ENCODE data around the gene CRKL. TPM values are rescaled to one million over a fixed set of nuclear protein-coding genes. Genes with fewer than 3 reads are reported as not detected.
"Not testable (repeated sequence)": the region's sequence is repeated elsewhere in the genome, so short reads cannot be mapped to it uniquely, and the experiment has no call there.

CRKL gene
- total and polyA plus RNA-seq, 2 donors (not counting 1 experiment from before 2014, with no cell fraction given): 17.1 to 76.7 TPM

- no peak overlapping the region for H3K4me2 ChIP-seq (replicated peaks; ENCODE audit: low read depth, low read length, poor library complexity, severe bottlenecking)
- no peak overlapping the region for H2AFZ ChIP-seq (ENCODE audit: insufficient read depth, low read depth, low read length, poor library complexity, severe bottlenecking)
- peaks cover 29 to 37% of the 10 kb centered on the region in 2 donors for H3K4me1 ChIP-seq (ENCODE audit: control insufficient read depth in 2 of 2, insufficient read depth in 2 of 2, low read length in 2 of 2)
- no peak overlapping the region for H3K27ac ChIP-seq (ENCODE audit: low read length in 2 of 2)
- TF ChIP-seq EZH2 (IDR thresholded peaks at IDR 0.05; ENCODE audit: borderline replicate concordance, insufficient read depth, low read depth, low read length, poor library complexity, severe bottlenecking): no peak
- TF ChIP-seq, protein P1, sequence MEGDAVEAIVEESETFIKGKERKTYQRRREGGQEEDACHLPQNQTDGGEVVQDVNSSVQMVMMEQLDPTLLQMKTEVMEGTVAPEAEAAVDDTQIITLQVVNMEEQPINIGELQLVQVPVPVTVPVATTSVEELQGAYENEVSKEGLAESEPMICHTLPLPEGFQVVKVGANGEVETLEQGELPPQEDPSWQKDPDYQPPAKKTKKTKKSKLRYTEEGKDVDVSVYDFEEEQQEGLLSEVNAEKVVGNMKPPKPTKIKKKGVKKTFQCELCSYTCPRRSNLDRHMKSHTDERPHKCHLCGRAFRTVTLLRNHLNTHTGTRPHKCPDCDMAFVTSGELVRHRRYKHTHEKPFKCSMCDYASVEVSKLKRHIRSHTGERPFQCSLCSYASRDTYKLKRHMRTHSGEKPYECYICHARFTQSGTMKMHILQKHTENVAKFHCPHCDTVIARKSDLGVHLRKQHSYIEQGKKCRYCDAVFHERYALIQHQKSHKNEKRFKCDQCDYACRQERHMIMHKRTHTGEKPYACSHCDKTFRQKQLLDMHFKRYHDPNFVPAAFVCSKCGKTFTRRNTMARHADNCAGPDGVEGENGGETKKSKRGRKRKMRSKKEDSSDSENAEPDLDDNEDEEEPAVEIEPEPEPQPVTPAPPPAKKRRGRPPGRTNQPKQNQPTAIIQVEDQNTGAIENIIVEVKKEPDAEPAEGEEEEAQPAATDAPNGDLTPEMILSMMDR (IDR thresholded peaks at IDR 0.05): no peak
- CTCF ChIA-PET: interaction anchor here (0.7 kb wide), 1 partner anchor 1883 kb away, joined by 4 read pairs; no protein-coding TSS in a partner anchor
- peaks cover 0 to 4% of the 10 kb centered on the region in 2 experiments for H3K36me3 ChIP-seq (replicated peaks in 1 of 2; ENCODE audit: control extremely low read depth in 1 of 2, control insufficient read depth in 1 of 2, extremely low read depth in 1 of 2, insufficient read depth in 2 of 2, low read length in 1 of 2)
- intact Hi-C loops (cut with micrococcal nuclease): no loop called here
- Mint-ChIP-seq H3K27ac (no peak overlapping the region), H3K9me3 (ENCODE audit: insufficient read depth) (no peaks in the 10 kb centered on the region), H3K4me3 (no peak overlapping the region), H3K27me3 (no peaks in the 10 kb centered on the region), H3K4me1 (peaks cover 53% of the 10 kb centered on the region)
- no peak overlapping the region for H3K9ac ChIP-seq (ENCODE audit: low read length)
- H3K9me3 ChIP-seq (ENCODE audit: control extremely low read depth in 1 of 3, control insufficient read depth in 2 of 3, insufficient read depth in 1 of 3, low read length in 2 of 3): no peaks in the 10 kb centered on the region
- DNase-seq: no peak
- no peaks in the 10 kb centered on the region for H3K27me3 ChIP-seq (replicated peaks in 1 of 4; ENCODE audit: control extremely low read depth in 1 of 4, control insufficient read depth in 3 of 4, insufficient read depth in 4 of 4, low read length in 3 of 4)
- POLR2A ChIA-PET: no interaction called here
- ATAC-seq (ENCODE audit: low read depth): no peak
- H3K4me3 ChIP-seq (ENCODE audit: control extremely low read depth in 1 of 5, extremely low read depth in 1 of 5, insufficient read depth in 1 of 5, low read depth in 2 of 5, low read length in 4 of 5): no peak overlapping the region
- H4K20me1 ChIP-seq (ENCODE audit: control insufficient read depth, insufficient read depth, low read length, poor library complexity, severe bottlenecking): peaks cover 81% of the 10 kb centered on the region
- WGBS (ENCODE audit: insufficient coverage): 100% methylated on average over 2 of the region's 4 CpGs
- H3K79me2 ChIP-seq (ENCODE audit: control insufficient read depth, insufficient read depth, low read length): peaks cover 96% of the 10 kb centered on the region
Measured at GRCh38 chr22:20928573-20928967, 11.4 kb downstream of the CRKL start.

- H3K27me3 Mint-ChIP-seq: no peaks in the 10 kb centered on the region
- Histone ChIP-seq H2AFZ (ENCODE audit: insufficient read depth, low read depth, low read length, poor library complexity, severe bottlenecking) (no peak overlapping the region), H3K9ac (ENCODE audit: low read length) (no peak overlapping the region), H3K27ac (ENCODE audit: low read length in 2 of 2) (no peak overlapping the region), H3K4me3 (ENCODE audit: control extremely low read depth in 1 of 5, extremely low read depth in 1 of 5, insufficient read depth in 1 of 5, low read depth in 2 of 5, low read length in 4 of 5) (no peak overlapping the region), H3K79me2 (ENCODE audit: control insufficient read depth, insufficient read depth, low read length) (peaks cover 96% of the 10 kb centered on the region), H4K20me1 (ENCODE audit: control insufficient read depth, insufficient read depth, low read length, poor library complexity, severe bottlenecking) (peaks cover 80% of the 10 kb centered on the region), H3K36me3 (replicated peaks in 1 of 2; ENCODE audit: control extremely low read depth in 1 of 2, control insufficient read depth in 1 of 2, extremely low read depth in 1 of 2, insufficient read depth in 2 of 2, low read length in 1 of 2) (peaks cover 4 to 15% of the 10 kb centered on the region in 2 experiments), H3K27me3 (replicated peaks in 1 of 4; ENCODE audit: control extremely low read depth in 1 of 4, control insufficient read depth in 3 of 4, insufficient read depth in 4 of 4, low read length in 3 of 4) (no peaks in the 10 kb centered on the region), H3K4me2 (replicated peaks; ENCODE audit: low read depth, low read length, poor library complexity, severe bottlenecking) (no peak overlapping the region), H3K9me3 (ENCODE audit: control extremely low read depth in 1 of 3, control insufficient read depth in 2 of 3, insufficient read depth in 1 of 3, low read length in 2 of 3) (no peaks in the 10 kb centered on the region), H3K4me1 (ENCODE audit: control insufficient read depth in 2 of 2, insufficient read depth in 2 of 2, low read length in 2 of 2) (peaks cover 29 to 31% of the 10 kb centered on the region in 2 donors)
- no CpG with 5 or more reads among the region's 1 CpG for WGBS (ENCODE audit: insufficient coverage)
- no peaks in the 10 kb centered on the region for H3K9me3 Mint-ChIP-seq (ENCODE audit: insufficient read depth)
- no peak overlapping the region for H3K27ac Mint-ChIP-seq
- TF ChIP-seq, protein P1 (IDR thresholded peaks at IDR 0.05): no peak
- no peak for TF ChIP-seq EZH2 (IDR thresholded peaks at IDR 0.05; ENCODE audit: borderline replicate concordance, insufficient read depth, low read depth, low read length, poor library complexity, severe bottlenecking)
- ChIA-PET CTCF (no interaction called here), POLR2A (no interaction called here)
- ATAC-seq (ENCODE audit: low read depth) (no peak), DNase-seq (no peak)
- no peak overlapping the region for H3K4me3 Mint-ChIP-seq
- intact Hi-C loops (cut with micrococcal nuclease): no loop called here
- peaks cover 52% of the 10 kb centered on the region for H3K4me1 Mint-ChIP-seq
Measured at GRCh38 chr22:20930004-20930403, 12.8 kb downstream of the CRKL start.

GRCh38 chr22:20930435-20930834 lies 13.2 kb downstream of the CRKL start:
- Histone ChIP-seq H3K36me3 (replicated peaks in 1 of 2; ENCODE audit: control extremely low read depth in 1 of 2, control insufficient read depth in 1 of 2, extremely low read depth in 1 of 2, insufficient read depth in 2 of 2, low read length in 1 of 2) (peaks cover 4 to 18% of the 10 kb centered on the region in 2 experiments), H3K79me2 (ENCODE audit: control insufficient read depth, insufficient read depth, low read length) (peaks cover 96% of the 10 kb centered on the region), H3K4me1 (ENCODE audit: control insufficient read depth in 2 of 2, insufficient read depth in 2 of 2, low read length in 2 of 2) (peaks cover 25 to 27% of the 10 kb centered on the region in 2 donors), H4K20me1 (ENCODE audit: control insufficient read depth, insufficient read depth, low read length, poor library complexity, severe bottlenecking) (peaks cover 80% of the 10 kb centered on the region)
- CTCF ChIA-PET; H3K27ac Mint-ChIP-seq; H2AFZ ChIP-seq (ENCODE audit: insufficient read depth, low read depth, low read length, poor library complexity, severe bottlenecking); H3K27me3 ChIP-seq (replicated peaks in 1 of 4; ENCODE audit: control extremely low read depth in 1 of 4, control insufficient read depth in 3 of 4, insufficient read depth in 4 of 4, low read length in 3 of 4); H3K4me2 ChIP-seq (replicated peaks; ENCODE audit: low read depth, low read length, poor library complexity, severe bottlenecking); H3K9me3 Mint-ChIP-seq (ENCODE audit: insufficient read depth); DNase-seq; intact Hi-C loops (cut with micrococcal nuclease); H3K4me3 Mint-ChIP-seq; H3K9me3 ChIP-seq (ENCODE audit: control extremely low read depth in 1 of 3, control insufficient read depth in 2 of 3, insufficient read depth in 1 of 3, low read length in 2 of 3); H3K9ac ChIP-seq (ENCODE audit: low read length); H3K4me3 ChIP-seq (ENCODE audit: control extremely low read depth in 1 of 5, extremely low read depth in 1 of 5, insufficient read depth in 1 of 5, low read depth in 2 of 5, low read length in 4 of 5); H3K27me3 Mint-ChIP-seq; H3K27ac ChIP-seq (ENCODE audit: low read length in 2 of 2); POLR2A ChIA-PET; ATAC-seq (ENCODE audit: low read depth): not testable (repeated sequence)
- WGBS (ENCODE audit: insufficient coverage): no CpG with 5 or more reads among the region's 12 CpGs
- peaks cover 49% of the 10 kb centered on the region for H3K4me1 Mint-ChIP-seq
